Left ventricle myocardium inferior (tissue), 1 donor: Measurements from ENCODE around the gene EFL1. TPM values are rescaled to one million over a fixed set of nuclear protein-coding genes. Genes with fewer than 3 reads are reported as not detected.
"Not testable (repeated sequence)": the region's sequence is repeated elsewhere in the genome, so short reads cannot be mapped to it uniquely, and the experiment has no call there.

Experiments used
- DNase-seq: peaks from one replicate; pipeline ENCODE4 v3.0.0-alpha.2; 2020
- H3K27ac ChIP-seq: fragments of 200-600 bp; replicated peaks from 2 replicates; pipeline ENCODE4 v1.8.0; 2021
- H3K27me3 ChIP-seq: fragments of 200-600 bp; 2 replicates; pipeline ENCODE4 v1.8.0; 2021; ENCODE audit warnings: low read depth
- H3K36me3 ChIP-seq: fragments of 200-600 bp; 2 replicates; pipeline ENCODE4 v1.8.0; 2021
- H3K4me1 ChIP-seq: fragments of 200-600 bp; 2 replicates; pipeline ENCODE4 v1.8.0; 2021
- H3K4me3 ChIP-seq: fragments of 200-600 bp; 2 replicates; pipeline ENCODE4 v1.8.0; 2021; ENCODE audit warnings: mild to moderate bottlenecking, moderate library complexity
- H3K9me3 ChIP-seq: fragments of 200-600 bp; replicated peaks from 2 replicates; pipeline ENCODE4 v1.8.0; 2021
- intact Hi-C: fragments of 100-400 bp; cut with micrococcal nuclease; formaldehyde crosslinking; loops from one replicate; pipeline ENCODE4 v1.11.0; 2022
- total RNA-seq: library from RNA; stranded (reverse); fragmentation: NEBNext Ultra II Directional; extraction: Animal tissue kit (Norgen Biotek cat#: 25700); gene quantifications from one replicate; pipeline ENCODE4 v1.2.1, GENCODE V29; 2021
- TF ChIP-seq, protein P1 (sequence below): fragments of 200-600 bp; IDR thresholded peaks from 2 replicates; pipeline ENCODE4 v1.8.0; 2021; ENCODE audit warnings: antibody characterized with exemption, mild to moderate bottlenecking, borderline replicate concordance
- donor health status: DM: no; HTN: yes; CAD: no; lungs with severe emphysema.

The EFL1 gene
- total RNA-seq, 1 donor from 2014 or later: 12.9 TPM

- no peak for DNase-seq
- Histone ChIP-seq H3K9me3 (peaks cover 7% of the 10 kb centered on the region), H3K27ac (no peak overlapping the region), H3K4me3 (no peak overlapping the region), H3K27me3 (no peaks in the 10 kb centered on the region), H3K36me3 (no peaks in the 10 kb centered on the region), H3K4me1 (no peaks in the 10 kb centered on the region)
- intact Hi-C loops: no loop called here
- TF ChIP-seq, protein P1, sequence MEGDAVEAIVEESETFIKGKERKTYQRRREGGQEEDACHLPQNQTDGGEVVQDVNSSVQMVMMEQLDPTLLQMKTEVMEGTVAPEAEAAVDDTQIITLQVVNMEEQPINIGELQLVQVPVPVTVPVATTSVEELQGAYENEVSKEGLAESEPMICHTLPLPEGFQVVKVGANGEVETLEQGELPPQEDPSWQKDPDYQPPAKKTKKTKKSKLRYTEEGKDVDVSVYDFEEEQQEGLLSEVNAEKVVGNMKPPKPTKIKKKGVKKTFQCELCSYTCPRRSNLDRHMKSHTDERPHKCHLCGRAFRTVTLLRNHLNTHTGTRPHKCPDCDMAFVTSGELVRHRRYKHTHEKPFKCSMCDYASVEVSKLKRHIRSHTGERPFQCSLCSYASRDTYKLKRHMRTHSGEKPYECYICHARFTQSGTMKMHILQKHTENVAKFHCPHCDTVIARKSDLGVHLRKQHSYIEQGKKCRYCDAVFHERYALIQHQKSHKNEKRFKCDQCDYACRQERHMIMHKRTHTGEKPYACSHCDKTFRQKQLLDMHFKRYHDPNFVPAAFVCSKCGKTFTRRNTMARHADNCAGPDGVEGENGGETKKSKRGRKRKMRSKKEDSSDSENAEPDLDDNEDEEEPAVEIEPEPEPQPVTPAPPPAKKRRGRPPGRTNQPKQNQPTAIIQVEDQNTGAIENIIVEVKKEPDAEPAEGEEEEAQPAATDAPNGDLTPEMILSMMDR: no peak
These were observed 43.1 kb upstream of the EFL1 start for GRCh38 chr15:82305621-82306048.

GRCh38 chr15:82304778-82305090 lies 42.2 kb upstream of the EFL1 start:
- no peaks in the 10 kb centered on the region for H3K4me1 ChIP-seq
- intact Hi-C loops: no loop called here
- DNase-seq: no peak
- TF ChIP-seq, protein P1: no peak
- H3K4me3 ChIP-seq: no peak overlapping the region
- no peaks in the 10 kb centered on the region for H3K27me3 ChIP-seq
- no peaks in the 10 kb centered on the region for H3K36me3 ChIP-seq
- no peak overlapping the region for H3K27ac ChIP-seq
- no peaks in the 10 kb centered on the region for H3K9me3 ChIP-seq

DNA sequence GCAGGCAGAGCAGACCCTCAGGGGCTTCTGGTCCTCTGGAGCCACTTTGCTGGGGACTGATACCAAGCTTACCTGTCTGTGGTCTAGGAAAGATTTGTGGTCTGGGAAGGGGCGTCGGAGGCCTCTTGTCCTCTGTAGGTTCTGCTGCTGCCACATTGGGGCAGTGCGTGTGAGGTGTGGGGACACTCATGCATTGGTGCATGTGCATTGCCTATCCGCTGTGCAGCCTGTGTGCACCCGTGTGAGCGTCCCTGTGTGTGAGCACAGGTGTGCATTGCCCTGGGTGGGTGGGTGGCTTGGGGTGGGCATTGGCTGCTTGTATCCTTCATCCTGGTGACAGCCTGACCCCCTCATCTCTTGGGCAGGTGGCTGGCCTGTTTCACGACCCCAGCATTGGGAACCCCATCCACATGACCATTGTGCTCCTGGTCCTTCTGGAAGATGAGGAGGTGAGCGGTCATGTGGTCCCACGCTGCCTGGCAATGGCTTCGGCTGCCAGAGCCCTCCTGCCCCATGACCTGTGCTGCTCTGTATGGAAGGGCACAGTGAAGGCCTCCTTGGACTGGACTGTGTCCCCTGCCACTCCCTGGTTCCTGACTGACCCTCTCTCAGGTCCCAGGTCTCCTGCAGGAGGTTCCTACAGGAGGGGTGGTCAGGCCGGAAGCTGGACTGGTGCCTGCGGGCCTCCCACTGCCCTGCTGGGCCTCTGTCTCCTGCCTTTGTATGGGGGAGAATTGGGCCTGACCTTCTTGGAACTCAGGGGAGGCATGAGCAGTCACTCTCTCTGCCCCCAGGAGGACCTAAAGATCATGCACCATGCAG lies 41.6 kb upstream of the EFL1 start:
- Histone ChIP-seq H3K27ac (no peak overlapping the region), H3K36me3 (no peaks in the 10 kb centered on the region), H3K27me3 (no peaks in the 10 kb centered on the region), H3K4me3 (no peak overlapping the region), H3K9me3 (no peaks in the 10 kb centered on the region), H3K4me1 (no peaks in the 10 kb centered on the region)
- intact Hi-C loops: no loop called here
- TF ChIP-seq, protein P1: no peak
- no peak for DNase-seq

- H3K36me3 ChIP-seq: no peaks in the 10 kb centered on the region
- no peak overlapping the region for H3K27ac ChIP-seq
- TF ChIP-seq, protein P1: no peak
- H3K4me3 ChIP-seq: no peak overlapping the region
- no peaks in the 10 kb centered on the region for H3K4me1 ChIP-seq
- H3K9me3 ChIP-seq: no peaks in the 10 kb centered on the region
- peaks cover 14% of the 10 kb centered on the region for H3K27me3 ChIP-seq
- DNase-seq: no peak
- intact Hi-C loops: no loop called here
These were observed 38.9 kb upstream of the EFL1 start for GRCh38 chr15:82301296-82302016.

- no peak overlapping the region for H3K27ac ChIP-seq
- intact Hi-C loops: no loop called here
- H3K4me1 ChIP-seq: no peaks in the 10 kb centered on the region
- peaks cover 14% of the 10 kb centered on the region for H3K27me3 ChIP-seq
- DNase-seq: no peak
- no peaks in the 10 kb centered on the region for H3K9me3 ChIP-seq
- TF ChIP-seq, protein P1: no peak
- H3K36me3 ChIP-seq: no peaks in the 10 kb centered on the region
- H3K4me3 ChIP-seq: no peak overlapping the region
These were observed 38.3 kb upstream of the EFL1 start for GRCh38 chr15:82300883-82301282.

- H3K4me1 ChIP-seq, intact Hi-C loops: not testable (repeated sequence)
These were observed 37.8 kb upstream of the EFL1 start for GRCh38 chr15:82300326-82300725.

GRCh38 chr15:82299511-82299914 lies 37.0 kb upstream of the EFL1 start:
- intact Hi-C loops, H3K27ac ChIP-seq, H3K4me1 ChIP-seq, DNase-seq, H3K9me3 ChIP-seq, H3K4me3 ChIP-seq, H3K36me3 ChIP-seq: not testable (repeated sequence)
- H3K27me3 ChIP-seq: peaks cover 14% of the 10 kb centered on the region

More at GRCh38 chr15:82300326-82300725, 37.8 kb upstream of the EFL1 start:
- not testable (repeated sequence) for DNase-seq, H3K4me3 ChIP-seq, H3K27ac ChIP-seq, H3K9me3 ChIP-seq, H3K36me3 ChIP-seq
- peaks cover 14% of the 10 kb centered on the region for H3K27me3 ChIP-seq
